ENCODE data around the gene DENND2A.

DNA sequence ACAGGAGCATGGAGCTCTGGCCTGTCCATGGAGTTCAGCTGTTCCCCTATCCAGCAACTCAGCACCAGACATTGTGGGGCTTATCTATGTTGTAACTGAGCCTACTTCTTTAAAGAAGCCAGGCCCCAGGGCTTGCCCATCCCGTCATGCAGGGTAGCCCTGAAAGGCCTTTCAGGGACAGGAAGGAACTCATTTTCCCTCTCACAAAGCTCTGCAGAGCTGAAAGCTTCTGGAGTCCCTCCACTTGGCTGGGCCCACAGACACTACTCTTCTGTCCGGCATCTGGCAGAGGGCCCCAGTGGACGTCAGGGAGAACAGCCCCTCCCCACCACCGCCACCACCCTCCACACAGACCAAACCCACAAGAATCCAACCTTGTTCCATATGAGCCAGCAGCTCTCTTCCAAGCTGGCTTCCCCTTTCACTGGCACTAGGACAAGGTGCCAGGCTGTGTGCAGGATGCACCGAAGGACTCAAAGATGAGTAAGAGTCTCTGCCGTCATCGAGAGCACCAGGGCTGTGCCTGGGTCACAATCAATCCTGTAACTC, 33.1 kb downstream of the DENND2A start:
- TF ChIP-seq, protein P1, sequence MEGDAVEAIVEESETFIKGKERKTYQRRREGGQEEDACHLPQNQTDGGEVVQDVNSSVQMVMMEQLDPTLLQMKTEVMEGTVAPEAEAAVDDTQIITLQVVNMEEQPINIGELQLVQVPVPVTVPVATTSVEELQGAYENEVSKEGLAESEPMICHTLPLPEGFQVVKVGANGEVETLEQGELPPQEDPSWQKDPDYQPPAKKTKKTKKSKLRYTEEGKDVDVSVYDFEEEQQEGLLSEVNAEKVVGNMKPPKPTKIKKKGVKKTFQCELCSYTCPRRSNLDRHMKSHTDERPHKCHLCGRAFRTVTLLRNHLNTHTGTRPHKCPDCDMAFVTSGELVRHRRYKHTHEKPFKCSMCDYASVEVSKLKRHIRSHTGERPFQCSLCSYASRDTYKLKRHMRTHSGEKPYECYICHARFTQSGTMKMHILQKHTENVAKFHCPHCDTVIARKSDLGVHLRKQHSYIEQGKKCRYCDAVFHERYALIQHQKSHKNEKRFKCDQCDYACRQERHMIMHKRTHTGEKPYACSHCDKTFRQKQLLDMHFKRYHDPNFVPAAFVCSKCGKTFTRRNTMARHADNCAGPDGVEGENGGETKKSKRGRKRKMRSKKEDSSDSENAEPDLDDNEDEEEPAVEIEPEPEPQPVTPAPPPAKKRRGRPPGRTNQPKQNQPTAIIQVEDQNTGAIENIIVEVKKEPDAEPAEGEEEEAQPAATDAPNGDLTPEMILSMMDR (IDR thresholded peaks at IDR 0.05; ENCODE audit: insufficient read depth, low read length) = no peak
- TF ChIP-seq POLR2AphosphoS5 (IDR thresholded peaks at IDR 0.05; ENCODE audit: low read depth) = no peak
- no peak for TF ChIP-seq SPI1 (IDR thresholded peaks at IDR 0.05; ENCODE audit: borderline replicate concordance, low read depth)
- TF ChIP-seq GABPA (IDR thresholded peaks at IDR 0.05; ENCODE audit: low read depth) = no peak

Data from HL-60 (cell line).